K562 (cell line): ENCODE measurements around the gene COP1. TPM values are rescaled to one million over a fixed set of nuclear protein-coding genes. Genes with fewer than 3 reads are reported as not detected.

ENCODE experiments used
- ATAC-seq: fragments of 200-7000 bp; cut with Tn5 transposase; 3 replicates; pipeline ENCODE4 v1.9.1; 2020; ENCODE audit warnings: moderate library complexity
- BruUV-seq: library from RNA; stranded (reverse); fragments of 400-500 nt; replicated peaks from 2 replicates; lab custom pipeline; 2021; lab: Mats Ljungman, UMichigan
- CTCF ChIA-PET: fragments of 300-600 bp; formaldehyde crosslinking; extraction: SDS; loops from one replicate; lab custom pipeline; 2021; ENCODE audit warnings: low intra/inter-chr PET ratio; lab: Yijun Ruan, JAX
- POLR2A ChIA-PET: fragments of 300-600, 350-650 bp; sonication (Branson Sonifier 250); formaldehyde crosslinking; extraction: SDS; loops from one replicate; lab custom pipeline; 2021; ENCODE audit warnings: antibody characterized with exemption, inconsistent platforms; lab: Yijun Ruan, JAX
- DNase-seq, 4 experiments: peaks; one replicate each; pipeline versions ENCODE4 v3.0.0 to v3.0.0-alpha.2; 2011 to 2018; ENCODE audit warnings: low spot score in 3 of 4, mixed read lengths in 3 of 4; ENCODE audit errors: extremely low read depth in 1 of 4
- FAIRE-seq: peaks from 2 replicates; lab custom pipeline; 2011; peaks lifted over from hg19 to GRCh38; lab: Jason Lieb, UNC
- H2AFZ ChIP-seq: 2 replicates; pipeline ENCODE4 v1.6.0; 2011; ENCODE audit warnings: low read depth, low read length, control low read depth, inconsistent platforms
- H3K27ac ChIP-seq: fragments of 200-600 bp; 3 replicates; pipeline ENCODE4 v1.8.0; 2011; ENCODE audit warnings: low read depth, mild to moderate bottlenecking, control low read depth, inconsistent platforms, low read length, moderate library complexity, mixed read lengths; ENCODE audit errors: extremely low read depth
- H3K27me3 ChIP-seq, 2 experiments: fragments of 300-600 bp in 1 of 2; 2 replicates in 1 of 2; 3 replicates in 1 of 2; pipeline versions ENCODE4 v1.6.0 to v1.8.0; 2011; ENCODE audit warnings: inconsistent platforms in 2 of 2, low read length in 2 of 2, mild to moderate bottlenecking in 1 of 2, mixed read lengths in 1 of 2, moderate library complexity in 1 of 2; ENCODE audit not compliant: control insufficient read depth in 2 of 2, insufficient read depth in 2 of 2
- H3K36me3 ChIP-seq: fragments of 300-600 bp; 3 replicates; pipeline ENCODE4 v1.8.0; 2011; ENCODE audit warnings: mild to moderate bottlenecking, low read length, inconsistent platforms; ENCODE audit not compliant: control insufficient read depth, insufficient read depth
- H3K4me1 ChIP-seq, 2 experiments: fragments of 200-600 bp in 1 of 2; replicated peaks in 1 of 2; 2 replicates in 1 of 2; 3 replicates in 1 of 2; pipeline versions ENCODE4 v1.5.1 to v1.8.0; 2011; ENCODE audit warnings: inconsistent platforms in 2 of 2, low read length in 2 of 2, mild to moderate bottlenecking in 1 of 2, mixed read lengths in 1 of 2, moderate library complexity in 1 of 2; ENCODE audit not compliant: control insufficient read depth in 2 of 2, insufficient read depth in 2 of 2
- H3K4me2 ChIP-seq: 2 replicates; pipeline ENCODE4 v1.6.1; 2011; ENCODE audit warnings: low read length, control low read depth, inconsistent platforms, mixed read lengths; ENCODE audit not compliant: insufficient read depth
- H3K4me3 ChIP-seq: fragments of 200-600 bp; sonication (generic), shearing (Covaris generic); 2 replicates; pipeline ENCODE4 v1.5.1; 2016; ENCODE audit warnings: control low read depth, inconsistent platforms
- H3K79me2 ChIP-seq: fragments of 200-600 bp; 3 replicates; pipeline ENCODE4 v1.8.0; 2011; ENCODE audit warnings: low read length, inconsistent platforms; ENCODE audit not compliant: control insufficient read depth, insufficient read depth
- H3K9ac ChIP-seq, 2 experiments: 2 replicates each; pipeline versions ENCODE4 v1.6.0 to v1.6.1; 2011; ENCODE audit warnings: low read depth in 2 of 2, low read length in 2 of 2, control low read depth in 1 of 2, inconsistent platforms in 1 of 2, mild to moderate bottlenecking in 1 of 2, mixed read lengths in 1 of 2; ENCODE audit not compliant: insufficient read depth in 1 of 2
- H3K9me1 ChIP-seq: one replicate; pipeline ENCODE4 v1.6.0; 2011; ENCODE audit warnings: inconsistent platforms, mild to moderate bottlenecking, low read length, moderate library complexity; ENCODE audit not compliant: control insufficient read depth, insufficient read depth
- H3K9me3 ChIP-seq: replicated peaks from 2 replicates; pipeline ENCODE4 v1.5.1; 2011; ENCODE audit warnings: low read depth, low read length, inconsistent platforms; ENCODE audit not compliant: control insufficient read depth, insufficient read depth
- H4K20me1 ChIP-seq: replicated peaks from 2 replicates; pipeline ENCODE4 v1.6.1; 2011; ENCODE audit warnings: low read length, inconsistent platforms, mixed read lengths; ENCODE audit not compliant: control insufficient read depth, insufficient read depth
- CREB1 ChIP-seq, 2 experiments: sonication (generic) in 1 of 2; formaldehyde crosslinking in 1 of 2; IDR thresholded peaks; 2 replicates each; pipeline versions ENCODE4 v1.6.1 to v1.8.0; 2012 to 2022; ENCODE audit warnings: inconsistent platforms in 1 of 2, mild to moderate bottlenecking in 1 of 2, missing genetic modification reagents in 1 of 2, moderate library complexity in 1 of 2
- DDX20 ChIP-seq: fragments of 450-650 bp; IDR thresholded peaks from 2 replicates; pipeline ENCODE4 v1.6.1; 2016; ENCODE audit warnings: missing genetic modification characterization, low read depth, mild to moderate bottlenecking, missing compliant biosample characterization, moderate library complexity
- DIDO1 ChIP-seq: fragments of 450-650 bp; IDR thresholded peaks from 2 replicates; pipeline ENCODE4 v1.6.1; 2016; ENCODE audit warnings: low read depth, missing biosample characterization, missing genetic modification characterization
- EGR1 ChIP-seq: fragments of 450-650 bp; conservative IDR thresholded peaks from 2 replicates; pipeline ENCODE4 v1.6.1; 2017; ENCODE audit warnings: mild to moderate bottlenecking
- NBN ChIP-seq: fragments of 450-650 bp; IDR thresholded peaks from 2 replicates; pipeline ENCODE4 v1.6.1; 2016; ENCODE audit warnings: low read depth, mild to moderate bottlenecking
- NFE2 ChIP-seq: IDR thresholded peaks from 2 replicates; pipeline ENCODE4 v1.6.1; 2014; ENCODE audit warnings: antibody characterized with exemption, low read depth
- SAFB ChIP-seq: fragments of 200-400 bp; formaldehyde crosslinking; IDR thresholded peaks from 2 replicates; pipeline ENCODE4 v1.6.1; 2017; ENCODE audit warnings: low read depth, low read length, borderline replicate concordance
- TAL1 ChIP-seq: fragments of 450-650 bp; IDR thresholded peaks from 2 replicates; pipeline ENCODE4 v1.6.1; 2016; ENCODE audit warnings: mild to moderate bottlenecking
- TCF3 ChIP-seq: sonication (generic); formaldehyde crosslinking; IDR thresholded peaks from 2 replicates; pipeline ENCODE4 v1.4.0; 2020; ENCODE audit warnings: mild to moderate bottlenecking, missing genetic modification reagents
- TCF7L2 ChIP-seq: fragments of 150-350 bp; IDR thresholded peaks from 2 replicates; pipeline ENCODE4 v1.6.1; 2016; ENCODE audit warnings: low read depth, mild to moderate bottlenecking, low read length, moderate library complexity
- YY1 ChIP-seq, 3 experiments: IDR thresholded peaks; 2 replicates each; pipeline ENCODE4 v1.6.1; 2011; ENCODE audit warnings: low read length in 2 of 3, mild to moderate bottlenecking in 2 of 3, moderate library complexity in 2 of 3, borderline replicate concordance in 1 of 3, control low read depth in 1 of 3, low read depth in 1 of 3; ENCODE audit not compliant: insufficient read depth in 3 of 3, insufficient replicate concordance in 2 of 3, control insufficient read depth in 1 of 3, insufficient read length in 1 of 3; ENCODE audit errors: extremely low read depth in 1 of 3
- ZNF212 ChIP-seq: fragments of 450-650 bp; formaldehyde crosslinking; IDR thresholded peaks from 2 replicates; pipeline ENCODE4 v1.4.0; 2020; ENCODE audit warnings: mild to moderate bottlenecking
- ZNF717 ChIP-seq: fragments of 250-450 bp; sonication (Bioruptor Pico); IDR thresholded peaks from 2 replicates; pipeline ENCODE4 v1.5.0; 2021
- WGBS: fragments of 100-300 bp; shearing (Covaris generic); methylation state at CpG from one replicate; pipeline ENCODE4 v1.1.6; 2016; ENCODE audit warnings: low coverage, mixed read lengths; ENCODE audit not compliant: insufficient coverage; ENCODE audit errors: missing lambda C conversion rate; 5-methylcytosine and 5-hydroxymethylcytosine counted together
- in situ Hi-C: fragments of 300-500 bp; cut with MboI; formaldehyde crosslinking; loops from 4 replicates; pipeline ENCODE4 v1.15.0; 2018; ENCODE audit warnings: inconsistent platforms, mixed read lengths
- intact Hi-C: fragments of 100-400 bp; cut with micrococcal nuclease; formaldehyde crosslinking; loops from 2 replicates; pipeline ENCODE4 v1.14.2; 2022
- polyA plus RNA-seq, 8 experiments: library from polyadenylated mRNA; depleted of rRNA in 4 of 8; stranded (reverse) in 5 of 8; unstranded in 3 of 8; fragments of >200 nt; fragmentation: Nextera tagmentation in 2 of 8; fragmentation: Illumina TruSeq in 1 of 8; extraction: Ambion mirVana in 2 of 8; extraction: Trizol in 1 of 8; gene quantifications; 2 replicates each; pipeline versions ENCODE4 v1.2.1 to v1.2.3, GENCODE V29; 2011 to 2014; ENCODE audit warnings: inconsistent platforms in 1 of 8, missing spikeins in 1 of 8
- total RNA-seq, 7 experiments: library from RNA; depleted of rRNA in 6 of 7; stranded (reverse); fragments of >200 nt in 6 of 7; fragmentation: Illumina TruSeq in 2 of 7; extraction: Trizol in 2 of 7; gene quantifications; 2 replicates each; pipeline versions ENCODE4 v1.2.1 to v1.2.3, GENCODE V29; 2011 to 2021; ENCODE audit warnings: low replicate concordance in 1 of 7

Gene COP1
- total and polyA plus RNA-seq, 9 of the 15 experiments (the other 6 are each of a cell fraction or from before 2014, with no cell fraction given), result 25.8 to 77.7 (median 58.6) TPM

GRCh38 chr1:176068256-176068655 lies 138.8 kb downstream of the COP1 start:
- no peak overlapping the region for H3K4me2 ChIP-seq
- ChIA-PET POLR2A (no interaction called here), CTCF (no interaction called here)
- no peaks in the 10 kb centered on the region for H3K9me3 ChIP-seq
- H3K27ac ChIP-seq, result no peak overlapping the region
- no peaks in the 10 kb centered on the region for H3K79me2 ChIP-seq
- 91% methylated on average over 2 of the region's 2 CpGs for WGBS
- BruUV-seq, result no TSS peak
- no peak for DNase-seq
- in situ Hi-C loops, result no loop called here
- H3K4me3 ChIP-seq, result no peak overlapping the region
- H4K20me1 ChIP-seq, result no peaks in the 10 kb centered on the region
- no peak overlapping the region for H3K9ac ChIP-seq
- ATAC-seq, result no peak
- no peaks in the 10 kb centered on the region for H3K9me1 ChIP-seq
- no peak for TF ChIP-seq TAL1
- TF ChIP-seq NFE2, result no peak
- TF ChIP-seq DDX20 (tag), result no peak
- no peak for TF ChIP-seq TCF3 (CRISPR knock-in tag)
- TF ChIP-seq ZNF717 (CRISPR knock-in tag), result no peak
- TF ChIP-seq DIDO1 (tag), result no peak
- TF ChIP-seq NBN, result no peak
- no peak for TF ChIP-seq CREB1 (IDR thresholded peaks at IDR 0.05)
- no peak for TF ChIP-seq CREB1 (CRISPR knock-in tag; IDR thresholded peaks at IDR 0.05)
- TF ChIP-seq SAFB, result no peak
- TF ChIP-seq EGR1, result no peak
- TF ChIP-seq TCF7L2, result no peak
- no peak for TF ChIP-seq YY1 (IDR thresholded peaks at IDR 0.05; ENCODE audit: borderline replicate concordance in 1 of 3, control insufficient read depth in 1 of 3, extremely low read depth in 1 of 3, insufficient read depth in 3 of 3, insufficient read length in 1 of 3, insufficient replicate concordance in 2 of 3, low read depth in 1 of 3, low read length in 2 of 3)
- TF ChIP-seq ZNF212 (CRISPR knock-in tag), result no peak
- TF ChIP-seq, all 486 proteins: peak for 0
- Histone ChIP-seq H3K36me3 (peaks cover 9% of the 10 kb centered on the region; the same call in 1 of the 3 replicates), H2AFZ (no peak overlapping the region), H3K4me1 (no peaks in the 10 kb centered on the region), H3K27me3 (no peaks in the 10 kb centered on the region)
- intact Hi-C loops, result no loop called here
- FAIRE-seq, result no peak
